ENCODE measurements around the gene SLC30A1. TPM values are rescaled to one million over a fixed set of nuclear protein-coding genes. Genes with fewer than 3 reads are reported as not detected.
"Not testable (repeated sequence)": the region's sequence is repeated elsewhere in the genome, so short reads cannot be mapped to it uniquely, and the experiment has no call there.

The SLC30A1 gene
- total RNA-seq, 2 experiments from 2014 or later = 11.3 to 12.1 TPM

- Mint-ChIP-seq H3K27me3 (peaks cover 4% of the 10 kb centered on the region), H3K36me3 (no peaks in the 10 kb centered on the region), H3K9me3 (no peaks in the 10 kb centered on the region), H3K27ac (no peak overlapping the region), H3K4me3 (no peak overlapping the region), H3K4me1 (no peaks in the 10 kb centered on the region)
- no peak for DNase-seq
Measured at GRCh38 chr1:211549092-211549711, 29.8 kb downstream of the SLC30A1 start.

- Mint-ChIP-seq H3K36me3 (no peaks in the 10 kb centered on the region), H3K9me3 (no peaks in the 10 kb centered on the region), H3K4me1 (no peaks in the 10 kb centered on the region), H3K27ac (no peak overlapping the region), H3K27me3 (peaks cover 4% of the 10 kb centered on the region), H3K4me3 (no peak overlapping the region)
- DNase-seq = no peak
Measured at GRCh38 chr1:211548321-211549091, 30.5 kb downstream of the SLC30A1 start.

- Mint-ChIP-seq H3K4me1 (no peaks in the 10 kb centered on the region), H3K27ac (no peak overlapping the region), H3K4me3 (no peak overlapping the region), H3K27me3 (peaks cover 4% of the 10 kb centered on the region), H3K9me3 (no peaks in the 10 kb centered on the region), H3K36me3 (no peaks in the 10 kb centered on the region)
- no peak for DNase-seq
Measured at GRCh38 chr1:211547710-211548109, 31.3 kb downstream of the SLC30A1 start.

GRCh38 chr1:211546543-211546942, 32.4 kb downstream of the SLC30A1 start:
- Mint-ChIP-seq H3K4me3 (no peak overlapping the region), H3K36me3 (no peaks in the 10 kb centered on the region), H3K9me3 (peaks cover 4% of the 10 kb centered on the region), H3K27ac (no peak overlapping the region), H3K27me3 (peaks cover 4% of the 10 kb centered on the region), H3K4me1 (peaks cover 3% of the 10 kb centered on the region)
- DNase-seq = no peak

DNA sequence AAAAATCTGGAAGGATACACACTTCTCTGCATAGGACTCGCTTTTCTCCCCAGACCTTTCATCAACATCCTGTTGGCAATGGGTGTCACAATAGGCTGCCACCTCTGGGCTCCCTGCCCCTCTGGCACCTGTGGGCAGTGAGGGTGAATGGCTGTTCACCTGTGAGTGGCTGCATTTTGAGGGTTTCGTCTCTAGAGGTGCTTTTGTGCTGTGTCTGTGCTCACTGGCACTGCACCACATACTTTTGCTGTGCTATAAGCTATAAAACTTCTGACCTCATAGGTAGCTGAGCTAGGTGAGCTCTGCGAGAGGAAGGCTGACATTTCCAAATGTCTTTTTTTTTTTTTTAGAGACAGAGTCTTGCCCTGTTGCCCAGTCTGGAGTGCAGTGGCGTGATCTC, 35.9 kb downstream of the SLC30A1 start:
- Mint-ChIP-seq H3K9me3 (peaks cover 11% of the 10 kb centered on the region), H3K4me3 (no peak overlapping the region), H3K4me1 (peaks cover 3% of the 10 kb centered on the region), H3K27me3 (peaks cover 4% of the 10 kb centered on the region), H3K36me3 (peaks cover 3% of the 10 kb centered on the region), H3K27ac (no peak overlapping the region)
- DNase-seq = no peak

DNA sequence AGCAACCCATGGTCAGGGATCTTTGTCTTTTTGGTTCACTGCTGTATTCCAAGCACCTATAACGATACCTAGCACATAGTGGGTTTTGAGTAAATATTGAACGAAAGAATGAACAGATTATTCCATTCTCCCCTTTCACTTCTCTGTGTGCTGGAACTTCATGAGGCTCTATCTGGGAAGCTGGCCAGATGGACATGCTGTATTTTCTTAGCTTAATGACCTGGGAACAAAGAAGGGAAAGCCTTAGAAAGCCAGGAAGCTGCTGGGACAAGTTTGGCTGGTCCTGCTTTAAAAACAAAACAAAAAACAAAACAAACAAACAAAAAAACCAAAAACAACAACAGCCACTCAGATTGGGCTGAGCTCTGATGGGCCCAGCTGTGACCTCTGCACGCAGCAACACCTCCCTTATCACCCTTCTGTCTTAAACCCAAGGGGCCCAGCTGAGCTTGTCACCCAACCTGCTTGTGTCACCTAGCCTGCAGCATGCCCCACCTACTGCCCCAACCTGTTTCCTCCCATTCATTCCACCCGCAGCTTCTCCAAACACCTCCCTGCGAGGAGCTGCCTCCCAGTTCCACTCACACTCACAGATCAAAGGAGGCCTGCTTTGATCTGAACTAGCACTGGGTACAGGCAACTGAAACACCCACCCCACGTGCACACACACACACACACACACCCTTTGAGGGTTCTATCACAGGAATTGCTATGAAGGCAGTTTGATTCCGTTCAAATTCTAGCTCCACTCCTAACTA, 37.1 kb downstream of the SLC30A1 start:
- H3K27me3 Mint-ChIP-seq = peaks cover 4% of the 10 kb centered on the region
- H3K4me3 Mint-ChIP-seq = no peak overlapping the region
- no peak for DNase-seq
- H3K27ac Mint-ChIP-seq = no peak overlapping the region
- H3K4me1 Mint-ChIP-seq = peaks cover 3% of the 10 kb centered on the region
- H3K36me3 Mint-ChIP-seq = peaks cover 3% of the 10 kb centered on the region
- peaks cover 11% of the 10 kb centered on the region for H3K9me3 Mint-ChIP-seq

- no peak for DNase-seq
- peaks cover 3% of the 10 kb centered on the region for H3K36me3 Mint-ChIP-seq
- H3K27ac Mint-ChIP-seq = no peak overlapping the region
- H3K4me1 Mint-ChIP-seq = peaks cover 3% of the 10 kb centered on the region
- H3K9me3 Mint-ChIP-seq = peaks cover 11% of the 10 kb centered on the region
- H3K4me3 Mint-ChIP-seq = no peak overlapping the region
- peaks cover 4% of the 10 kb centered on the region for H3K27me3 Mint-ChIP-seq
Measured at GRCh38 chr1:211541278-211541677, 37.7 kb downstream of the SLC30A1 start.

- peaks cover 11% of the 10 kb centered on the region for H3K9me3 Mint-ChIP-seq
- H3K4me1 Mint-ChIP-seq, H3K27ac Mint-ChIP-seq, H3K36me3 Mint-ChIP-seq, DNase-seq, H3K27me3 Mint-ChIP-seq, H3K4me3 Mint-ChIP-seq: not testable (repeated sequence)
Measured at GRCh38 chr1:211540824-211541223, 38.1 kb downstream of the SLC30A1 start.

GRCh38 chr1:211538287-211538686, 40.7 kb downstream of the SLC30A1 start:
- peaks cover 11% of the 10 kb centered on the region for H3K9me3 Mint-ChIP-seq
- H3K27me3 Mint-ChIP-seq = no peaks in the 10 kb centered on the region
- H3K27ac Mint-ChIP-seq = no peak overlapping the region
- no peak for DNase-seq
- H3K36me3 Mint-ChIP-seq = peaks cover 3% of the 10 kb centered on the region
- peaks cover 3% of the 10 kb centered on the region for H3K4me1 Mint-ChIP-seq
- H3K4me3 Mint-ChIP-seq = no peak overlapping the region

DNA sequence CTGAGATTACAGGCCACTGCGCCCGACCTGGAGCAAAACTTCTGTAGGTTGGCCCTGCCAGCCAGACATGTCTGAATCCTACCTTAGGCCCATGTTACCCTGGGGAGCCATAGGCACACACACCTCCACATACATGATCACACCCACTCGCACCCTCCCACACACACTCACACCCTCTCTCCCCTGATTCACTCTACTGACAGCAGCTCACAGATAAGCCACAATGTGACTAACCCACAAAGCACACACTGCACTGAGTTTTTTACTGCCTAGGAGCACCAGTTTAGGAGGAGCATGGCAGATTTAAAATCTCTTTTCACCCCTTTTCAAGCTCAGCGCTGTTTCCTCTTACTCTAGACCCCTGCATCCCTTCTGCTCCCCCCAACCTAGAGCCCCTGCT, 41.7 kb downstream of the SLC30A1 start:
- no peak for DNase-seq
- Mint-ChIP-seq H3K36me3 (peaks cover 3% of the 10 kb centered on the region), H3K4me3 (no peak overlapping the region), H3K9me3 (peaks cover 11% of the 10 kb centered on the region), H3K27me3 (no peaks in the 10 kb centered on the region), H3K4me1 (peaks cover 2% of the 10 kb centered on the region), H3K27ac (no peak overlapping the region)

- H3K4me1 Mint-ChIP-seq = no peaks in the 10 kb centered on the region
- DNase-seq = no peak
- H3K9me3 Mint-ChIP-seq = peaks cover 8% of the 10 kb centered on the region
- H3K27me3 Mint-ChIP-seq = no peaks in the 10 kb centered on the region
- H3K4me3 Mint-ChIP-seq = no peak overlapping the region
- H3K27ac Mint-ChIP-seq = no peak overlapping the region
- H3K36me3 Mint-ChIP-seq = peaks cover 3% of the 10 kb centered on the region
Measured at GRCh38 chr1:211536606-211537005, 42.4 kb downstream of the SLC30A1 start.

DNA sequence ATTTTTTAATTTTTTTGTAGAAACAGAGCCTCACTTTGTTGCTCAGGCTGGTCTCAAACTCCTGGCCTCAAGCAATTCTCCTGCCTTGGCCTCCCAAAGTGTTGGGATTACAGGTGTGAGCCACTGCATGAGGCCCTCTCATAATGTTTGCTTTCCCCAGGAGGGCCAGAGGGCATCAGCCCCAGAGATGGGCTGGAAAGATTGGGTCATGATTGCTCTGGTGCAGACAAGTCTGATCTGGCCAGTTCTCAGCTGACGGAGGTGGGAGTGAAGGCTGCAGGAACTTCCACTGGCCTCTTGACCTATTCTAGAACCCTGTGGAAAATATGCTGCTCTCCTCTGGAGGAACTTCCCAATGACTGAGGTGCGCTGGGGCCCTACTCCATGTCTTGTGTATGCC, 43.6 kb downstream of the SLC30A1 start:
- Mint-ChIP-seq H3K27ac (no peak overlapping the region), H3K9me3 (no peaks in the 10 kb centered on the region), H3K36me3 (no peaks in the 10 kb centered on the region), H3K27me3 (no peaks in the 10 kb centered on the region), H3K4me1 (no peaks in the 10 kb centered on the region), H3K4me3 (no peak overlapping the region)
- no peak for DNase-seq

DNA sequence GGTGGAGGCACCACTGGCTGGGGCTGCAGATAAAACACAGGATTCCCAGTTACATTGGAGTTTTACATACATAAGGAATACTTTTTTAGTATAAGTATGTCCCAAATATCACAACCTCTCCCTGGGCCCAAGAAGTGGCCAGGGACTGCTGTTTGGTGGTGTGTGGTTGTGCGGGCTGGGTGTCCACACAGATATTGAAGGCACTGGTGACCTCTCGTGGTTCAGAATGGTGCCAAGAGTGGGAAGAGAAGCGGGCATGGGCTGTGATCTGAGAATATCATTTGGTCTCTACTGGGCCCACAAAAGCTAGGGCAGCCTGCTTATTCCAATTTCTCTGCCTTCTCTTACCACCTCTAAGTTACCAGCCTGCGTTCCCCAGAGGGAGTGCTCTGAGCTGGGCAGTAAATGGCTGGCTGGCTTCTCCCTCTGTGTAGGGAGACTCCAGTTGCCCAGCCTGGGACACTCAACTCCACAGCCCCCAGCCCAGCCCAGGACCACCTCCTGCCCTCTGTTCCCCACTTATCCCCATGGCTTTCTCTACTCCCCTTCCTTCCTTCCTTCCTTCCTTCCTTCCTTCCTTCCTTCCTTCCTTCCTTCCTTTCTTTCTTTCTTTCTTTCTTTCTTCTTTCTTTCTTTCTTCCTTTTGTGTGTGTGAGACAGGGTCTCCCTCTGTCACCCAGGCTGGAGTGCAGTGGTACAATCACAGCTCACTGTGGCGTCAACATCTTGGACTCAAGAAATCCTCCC, 44.2 kb downstream of the SLC30A1 start:
- no peaks in the 10 kb centered on the region for H3K4me1 Mint-ChIP-seq
- H3K27ac Mint-ChIP-seq = no peak overlapping the region
- no peak for DNase-seq
- H3K27me3 Mint-ChIP-seq = peaks cover under 1% of the 10 kb centered on the region
- no peak overlapping the region for H3K4me3 Mint-ChIP-seq
- no peaks in the 10 kb centered on the region for H3K36me3 Mint-ChIP-seq
- no peaks in the 10 kb centered on the region for H3K9me3 Mint-ChIP-seq

DNA sequence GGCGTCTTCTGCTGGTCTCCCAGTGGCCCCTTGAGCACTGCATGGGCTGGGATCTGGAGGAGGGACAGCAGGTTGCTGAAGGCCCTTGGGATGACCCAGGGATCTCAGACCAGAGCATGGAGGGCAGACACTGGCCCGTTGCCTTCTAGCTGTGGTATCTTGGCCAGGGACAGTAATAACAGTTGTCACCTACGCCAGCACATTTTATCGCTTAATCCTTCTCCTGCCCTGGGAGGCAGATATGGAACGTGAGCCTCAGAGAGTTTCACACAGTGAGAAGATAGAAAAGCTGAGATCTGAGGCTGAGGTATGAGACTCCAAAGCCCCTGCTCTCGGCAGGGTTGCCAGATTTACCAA, 46.9 kb downstream of the SLC30A1 start:
- DNase-seq = no peak
- H3K4me3 Mint-ChIP-seq = no peak overlapping the region
- peaks cover 8% of the 10 kb centered on the region for H3K4me1 Mint-ChIP-seq
- H3K9me3 Mint-ChIP-seq = no peaks in the 10 kb centered on the region
- no peaks in the 10 kb centered on the region for H3K36me3 Mint-ChIP-seq
- peaks cover 4% of the 10 kb centered on the region for H3K27me3 Mint-ChIP-seq
- H3K27ac Mint-ChIP-seq = no peak overlapping the region
